22Rv1 (cell line): Measurements from ENCODE around the gene DRAXIN.

Experiments used
- H3K27ac ChIP-seq: fragments of 450-650 bp; 2 replicates; pipeline ENCODE4 v1.5.1; 2017
- CTCF ChIP-seq: fragments of 450-650 bp; IDR thresholded peaks from 2 replicates; pipeline ENCODE4 v1.5.1; 2017; ENCODE audit warnings: mild to moderate bottlenecking
- ZFX ChIP-seq: fragments of 450-650 bp; IDR thresholded peaks from 2 replicates; pipeline ENCODE4 v1.6.1; 2017; ENCODE audit warnings: antibody characterized with exemption, borderline replicate concordance

The DRAXIN gene

GRCh38 chr1:11646317-11646716 is 45.2 kb upstream of the DRAXIN start:
- no peak overlapping the region for H3K27ac ChIP-seq
- TF ChIP-seq CTCF (no peak), ZFX (no peak)

GRCh38 chr1:11647333-11647732 is 44.2 kb upstream of the DRAXIN start:
- H3K27ac ChIP-seq, result no peak overlapping the region
- TF ChIP-seq CTCF (no peak), ZFX (no peak)

- TF ChIP-seq CTCF (no peak), ZFX (no peak)
- no peak overlapping the region for H3K27ac ChIP-seq
Observed at GRCh38 chr1:11648039-11648438, 43.5 kb upstream of the DRAXIN start.

GRCh38 chr1:11648732-11649158 is 42.8 kb upstream of the DRAXIN start:
- H3K27ac ChIP-seq, result no peak overlapping the region
- TF ChIP-seq ZFX, result no peak
- peak; percentile 19 for TF ChIP-seq CTCF

GRCh38 chr1:11649237-11649623 is 42.3 kb upstream of the DRAXIN start:
- TF ChIP-seq CTCF (no peak), ZFX (no peak)
- H3K27ac ChIP-seq, result no peak overlapping the region

- TF ChIP-seq ZFX (no peak), CTCF (no peak)
- H3K27ac ChIP-seq, result peak overlapping the region; percentile 26; the same call in 1 of the 2 replicates
Observed at GRCh38 chr1:11649624-11650330, 41.7 kb upstream of the DRAXIN start.

- H3K27ac ChIP-seq, result peak overlapping the region; percentile 26; the same call in 1 of the 2 replicates
- TF ChIP-seq CTCF, result peak; percentile 92
- TF ChIP-seq ZFX, result no peak
Observed at GRCh38 chr1:11650331-11650991, 41.0 kb upstream of the DRAXIN start.
